Keratinocyte (primary cell): Measurements from ENCODE around the gene OR5AR1. TPM values are rescaled to one million over a fixed set of nuclear protein-coding genes. Genes with fewer than 3 reads are reported as not detected.

Experiments
- DNase-seq: peaks from one replicate; pipeline ENCODE4 v3.0.0-alpha.2; 2011; ENCODE audit warnings: low read depth, missing footprints, low spot score
- FAIRE-seq: peaks from 2 replicates; lab custom pipeline; 2011; peaks lifted over from hg19 to GRCh38; lab: Jason Lieb, UNC
- H2AFZ ChIP-seq: 2 replicates; pipeline ENCODE4 v1.6.0; 2012; ENCODE audit warnings: low read length, control low read depth, inconsistent platforms; ENCODE audit not compliant: control insufficient read depth
- H3K27ac ChIP-seq: 2 replicates; pipeline ENCODE4 v1.5.1; 2011; ENCODE audit warnings: low read length; ENCODE audit not compliant: control insufficient read depth, insufficient read depth
- H3K27me3 ChIP-seq: 3 replicates; pipeline ENCODE4 v1.6.0; 2011; ENCODE audit warnings: low read length; ENCODE audit not compliant: control insufficient read depth, insufficient read depth; ENCODE audit errors: extremely low read depth
- H3K36me3 ChIP-seq, 2 experiments: 2 replicates in 1 of 2; 3 replicates in 1 of 2; pipeline ENCODE4 v1.5.1; 2011; ENCODE audit warnings: low read length in 2 of 2, mild to moderate bottlenecking in 1 of 2; ENCODE audit not compliant: control insufficient read depth in 2 of 2, insufficient read depth in 2 of 2; ENCODE audit errors: extremely low read depth in 1 of 2
- H3K4me1 ChIP-seq: 3 replicates; pipeline ENCODE4 v1.5.1; 2011; ENCODE audit warnings: low read length; ENCODE audit not compliant: control insufficient read depth, insufficient read depth; ENCODE audit errors: extremely low read depth
- H3K4me2 ChIP-seq: 3 replicates; pipeline ENCODE4 v1.6.0; 2011; ENCODE audit warnings: low read depth, low read length; ENCODE audit not compliant: control insufficient read depth, insufficient read depth; ENCODE audit errors: extremely low read depth
- H3K4me3 ChIP-seq, 3 experiments: fragments of 200-600 bp in 1 of 3; sonication (generic) in 1 of 3; 2 replicates in 2 of 3; 3 replicates in 1 of 3; pipeline ENCODE4 v1.5.1; 2011 to 2016; ENCODE audit warnings: low read length in 3 of 3, mild to moderate bottlenecking in 3 of 3, control low read depth in 2 of 3, inconsistent platforms in 1 of 3, low read depth in 1 of 3, mixed read lengths in 1 of 3, mixed run types in 1 of 3, moderate library complexity in 1 of 3; ENCODE audit not compliant: control insufficient read depth in 2 of 3, insufficient read depth in 2 of 3; ENCODE audit errors: extremely low read depth in 1 of 3
- H3K79me2 ChIP-seq: 2 replicates; pipeline ENCODE4 v1.6.0; 2012; ENCODE audit warnings: low read length; ENCODE audit not compliant: control insufficient read depth, insufficient read depth
- H3K9ac ChIP-seq: 3 replicates; pipeline ENCODE4 v1.6.0; 2011; ENCODE audit warnings: low read length; ENCODE audit not compliant: control insufficient read depth, insufficient read depth; ENCODE audit errors: extremely low read depth
- H3K9me1 ChIP-seq: 3 replicates; pipeline ENCODE4 v1.6.0; 2011; ENCODE audit warnings: low read length; ENCODE audit not compliant: control insufficient read depth, insufficient read depth; ENCODE audit errors: extremely low read depth
- H3K9me3 ChIP-seq: 2 replicates; pipeline ENCODE4 v1.5.1; 2012; ENCODE audit warnings: low read depth, low read length; ENCODE audit not compliant: control insufficient read depth
- H4K20me1 ChIP-seq: 3 replicates; pipeline ENCODE4 v1.6.0; 2011; ENCODE audit warnings: low read length; ENCODE audit not compliant: control insufficient read depth, insufficient read depth; ENCODE audit errors: extremely low read depth
- EZH2 ChIP-seq: IDR thresholded peaks from one replicate; pipeline ENCODE4 v1.6.1; 2012; ENCODE audit warnings: inconsistent platforms, mild to moderate bottlenecking, low read length, moderate library complexity
- dilution Hi-C: fragments of 300-500 bp; cut with MboI; formaldehyde crosslinking; loops from one replicate; pipeline ENCODE4 v1.7.0; 2020; ENCODE audit warnings: low sequenced_read_pairs; ENCODE audit not compliant: extremely low pct_ligation_motif_present
- polyA plus RNA-seq, 5 experiments: library from polyadenylated mRNA; depleted of rRNA in 3 of 5; stranded (reverse) in 3 of 5; stranded (forward) in 1 of 5; unstranded in 1 of 5; fragments of >200 nt; gene quantifications; 1 replicate in 1 of 5; 2 replicates in 3 of 5; 3 replicates in 1 of 5; pipeline versions ENCODE4 v1.2.1 to v1.2.3, GENCODE V29; 2011 to 2012; ENCODE audit warnings: missing spikeins in 2 of 5, low read depth in 1 of 5, low replicate concordance in 1 of 5
- TF ChIP-seq, protein P1 (sequence below), 3 experiments: IDR thresholded peaks in 1 of 3; conservative IDR thresholded peaks in 1 of 3; optimal IDR thresholded peaks in 1 of 3; 2 replicates in 2 of 3; 3 replicates in 1 of 3; pipeline versions ENCODE3 to v1.5.1; 2011; ENCODE audit warnings: low read length in 3 of 3, mild to moderate bottlenecking in 3 of 3, moderate library complexity in 2 of 3, control low read depth in 1 of 3, inconsistent platforms in 1 of 3; ENCODE audit not compliant: insufficient read depth in 2 of 3; ENCODE audit errors: extremely low read depth in 1 of 3

Gene OR5AR1
- polyA plus RNA-seq, 1 donor (not counting 4 experiments of a cell fraction or from before 2014, with no cell fraction given) = not detected

GRCh38 chr11:56625946-56626345 lies 37.5 kb upstream of the OR5AR1 start:
- no peak overlapping the region for H3K9ac ChIP-seq
- no peak for DNase-seq
- no peak overlapping the region for H2AFZ ChIP-seq
- H3K27me3 ChIP-seq = no peaks in the 10 kb centered on the region
- no peaks in the 10 kb centered on the region for H3K9me3 ChIP-seq
- H3K4me3 ChIP-seq = no peak overlapping the region
- peaks cover 2% of the 10 kb centered on the region for H3K4me1 ChIP-seq
- no peak overlapping the region for H3K4me2 ChIP-seq
- FAIRE-seq = no peak
- H4K20me1 ChIP-seq = no peaks in the 10 kb centered on the region
- H3K9me1 ChIP-seq = no peaks in the 10 kb centered on the region
- H3K36me3 ChIP-seq = no peaks in the 10 kb centered on the region
- H3K79me2 ChIP-seq = no peaks in the 10 kb centered on the region
- TF ChIP-seq, protein P1, sequence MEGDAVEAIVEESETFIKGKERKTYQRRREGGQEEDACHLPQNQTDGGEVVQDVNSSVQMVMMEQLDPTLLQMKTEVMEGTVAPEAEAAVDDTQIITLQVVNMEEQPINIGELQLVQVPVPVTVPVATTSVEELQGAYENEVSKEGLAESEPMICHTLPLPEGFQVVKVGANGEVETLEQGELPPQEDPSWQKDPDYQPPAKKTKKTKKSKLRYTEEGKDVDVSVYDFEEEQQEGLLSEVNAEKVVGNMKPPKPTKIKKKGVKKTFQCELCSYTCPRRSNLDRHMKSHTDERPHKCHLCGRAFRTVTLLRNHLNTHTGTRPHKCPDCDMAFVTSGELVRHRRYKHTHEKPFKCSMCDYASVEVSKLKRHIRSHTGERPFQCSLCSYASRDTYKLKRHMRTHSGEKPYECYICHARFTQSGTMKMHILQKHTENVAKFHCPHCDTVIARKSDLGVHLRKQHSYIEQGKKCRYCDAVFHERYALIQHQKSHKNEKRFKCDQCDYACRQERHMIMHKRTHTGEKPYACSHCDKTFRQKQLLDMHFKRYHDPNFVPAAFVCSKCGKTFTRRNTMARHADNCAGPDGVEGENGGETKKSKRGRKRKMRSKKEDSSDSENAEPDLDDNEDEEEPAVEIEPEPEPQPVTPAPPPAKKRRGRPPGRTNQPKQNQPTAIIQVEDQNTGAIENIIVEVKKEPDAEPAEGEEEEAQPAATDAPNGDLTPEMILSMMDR (optimal IDR thresholded peaks at IDR 0.05 in 1 of 3, IDR thresholded peaks at IDR 0.05 in 1 of 3, conservative IDR thresholded peaks at IDR 0.05 in 1 of 3; ENCODE audit: extremely low read depth in 1 of 3, insufficient read depth in 2 of 3, low read length in 3 of 3) = no peak
- no peak for TF ChIP-seq EZH2
- no peak overlapping the region for H3K27ac ChIP-seq
- dilution Hi-C loops = no loop called here

DNA sequence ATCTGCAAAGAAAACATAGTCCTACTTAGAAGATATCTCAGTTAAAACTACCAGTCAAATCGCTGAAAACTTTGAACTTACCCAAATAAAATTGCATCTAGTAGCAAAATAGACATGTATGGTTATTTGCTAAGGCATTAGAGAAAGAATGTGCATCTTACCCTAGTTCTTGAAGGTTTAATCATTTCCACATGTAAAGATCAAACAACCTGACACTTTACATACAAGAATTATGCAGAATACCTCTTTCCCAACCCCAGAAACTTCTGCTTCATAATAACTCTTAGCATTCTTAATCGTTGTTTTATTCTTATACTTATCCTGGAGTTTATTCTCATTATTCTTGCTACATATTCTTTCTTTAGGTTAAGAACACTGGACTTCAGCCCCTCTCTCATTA lies 31.2 kb upstream of the OR5AR1 start:
- no peak overlapping the region for H2AFZ ChIP-seq
- no peaks in the 10 kb centered on the region for H3K9me3 ChIP-seq
- no peak for TF ChIP-seq EZH2
- TF ChIP-seq, protein P1 (optimal IDR thresholded peaks at IDR 0.05 in 1 of 3, IDR thresholded peaks at IDR 0.05 in 1 of 3, conservative IDR thresholded peaks at IDR 0.05 in 1 of 3; ENCODE audit: extremely low read depth in 1 of 3, insufficient read depth in 2 of 3, low read length in 3 of 3) = no peak
- no peaks in the 10 kb centered on the region for H3K79me2 ChIP-seq
- dilution Hi-C loops = no loop called here
- no peak overlapping the region for H3K27ac ChIP-seq
- H4K20me1 ChIP-seq = no peaks in the 10 kb centered on the region
- no peak overlapping the region for H3K9ac ChIP-seq
- H3K36me3 ChIP-seq = no peaks in the 10 kb centered on the region
- FAIRE-seq (no peak), DNase-seq (no peak)
- H3K9me1 ChIP-seq = no peaks in the 10 kb centered on the region
- H3K4me1 ChIP-seq = no peaks in the 10 kb centered on the region
- H3K27me3 ChIP-seq = no peaks in the 10 kb centered on the region
- H3K4me2 ChIP-seq = no peak overlapping the region
- H3K4me3 ChIP-seq = no peak overlapping the region
